ENCODE measurements around the gene CALD1. TPM values are rescaled to one million over a fixed set of nuclear protein-coding genes. Genes with fewer than 3 reads are reported as not detected.

Gene CALD1
- total and polyA plus RNA-seq, 7 donors: 34.7 to 2,150 (median 1,069) TPM

DNA sequence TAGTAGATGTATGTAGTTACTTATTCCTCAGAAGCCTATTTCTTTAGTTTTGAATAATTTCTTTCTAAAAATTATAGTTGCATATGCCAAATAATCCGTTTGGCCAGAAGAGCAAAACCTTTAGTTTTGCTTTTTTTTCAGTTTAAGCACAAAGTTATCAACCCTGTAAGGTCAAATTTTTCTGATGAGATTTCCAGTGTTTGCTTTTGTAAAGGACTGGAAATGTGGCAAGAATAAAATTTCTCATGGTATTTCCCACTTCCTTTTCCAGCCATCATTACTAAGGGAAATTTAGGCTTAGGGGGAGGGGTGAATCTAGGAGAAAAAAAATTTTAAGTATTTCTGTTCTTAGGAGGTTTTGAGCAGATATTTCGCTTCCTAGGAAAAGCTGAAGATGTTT, 7.6 kb downstream of the CALD1 start:
- no peak for DNase-seq
- no peaks in the 10 kb centered on the region for H3K9me3 ChIP-seq
- intact Hi-C loops (cut with DNase I): no loop called here
- H3K27me3 ChIP-seq: no peaks in the 10 kb centered on the region
- 48 to 63% methylated on average over 2 of the region's 2 CpGs for WGBS, 2 donors
- TF ChIP-seq EP300 (IDR thresholded peaks at IDR 0.05) (no peak), POLR2A (IDR thresholded peaks at IDR 0.05) (no peak), POLR2AphosphoS5 (IDR thresholded peaks at IDR 0.05) (no peak)
- TF ChIP-seq, protein P1, sequence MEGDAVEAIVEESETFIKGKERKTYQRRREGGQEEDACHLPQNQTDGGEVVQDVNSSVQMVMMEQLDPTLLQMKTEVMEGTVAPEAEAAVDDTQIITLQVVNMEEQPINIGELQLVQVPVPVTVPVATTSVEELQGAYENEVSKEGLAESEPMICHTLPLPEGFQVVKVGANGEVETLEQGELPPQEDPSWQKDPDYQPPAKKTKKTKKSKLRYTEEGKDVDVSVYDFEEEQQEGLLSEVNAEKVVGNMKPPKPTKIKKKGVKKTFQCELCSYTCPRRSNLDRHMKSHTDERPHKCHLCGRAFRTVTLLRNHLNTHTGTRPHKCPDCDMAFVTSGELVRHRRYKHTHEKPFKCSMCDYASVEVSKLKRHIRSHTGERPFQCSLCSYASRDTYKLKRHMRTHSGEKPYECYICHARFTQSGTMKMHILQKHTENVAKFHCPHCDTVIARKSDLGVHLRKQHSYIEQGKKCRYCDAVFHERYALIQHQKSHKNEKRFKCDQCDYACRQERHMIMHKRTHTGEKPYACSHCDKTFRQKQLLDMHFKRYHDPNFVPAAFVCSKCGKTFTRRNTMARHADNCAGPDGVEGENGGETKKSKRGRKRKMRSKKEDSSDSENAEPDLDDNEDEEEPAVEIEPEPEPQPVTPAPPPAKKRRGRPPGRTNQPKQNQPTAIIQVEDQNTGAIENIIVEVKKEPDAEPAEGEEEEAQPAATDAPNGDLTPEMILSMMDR (IDR thresholded peaks at IDR 0.05): no peak
- peaks cover 0 to 91% (median 73%) of the 10 kb centered on the region in 4 donors for H3K4me1 ChIP-seq
- H3K36me3 ChIP-seq: peaks cover 0 to 7% (median 0%) of the 10 kb centered on the region in 4 donors
- H3K27ac ChIP-seq: peak overlapping the region; percentile 91 to 94 (median 93)
- peak overlapping the region in 2 of 4 donors; percentile 65 to 66 for H3K4me3 ChIP-seq

DNA sequence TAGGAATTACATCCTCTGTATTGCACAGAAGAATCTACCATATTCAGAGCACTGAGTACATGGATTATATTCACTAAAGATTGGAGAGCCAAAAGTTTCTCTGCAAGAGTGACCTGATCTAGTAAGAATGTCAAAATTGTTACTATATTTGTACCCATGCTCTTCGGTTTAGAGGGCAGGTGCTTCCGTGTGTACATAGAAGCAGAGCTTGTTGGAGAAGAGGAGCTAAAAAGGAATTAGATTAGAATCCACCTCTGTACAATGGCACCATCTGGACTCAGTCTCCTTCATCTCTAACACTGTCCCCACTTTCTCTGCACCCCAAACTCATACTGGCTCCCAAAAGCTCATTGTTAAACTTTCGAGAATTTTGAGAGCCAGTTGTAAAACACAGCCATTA, 8.3 kb downstream of the CALD1 start:
- H3K27ac ChIP-seq: peak overlapping the region; percentile 91 to 94 (median 93)
- intact Hi-C loops (cut with DNase I): no loop called here
- peaks cover 0 to 92% (median 80%) of the 10 kb centered on the region in 4 donors for H3K4me1 ChIP-seq
- TF ChIP-seq POLR2AphosphoS5 (IDR thresholded peaks at IDR 0.05) (peak in 1 of 4 donors; percentile 21), POLR2A (IDR thresholded peaks at IDR 0.05) (no peak)
- no peaks in the 10 kb centered on the region for H3K9me3 ChIP-seq
- H3K36me3 ChIP-seq: peaks cover 0 to 6% (median 0%) of the 10 kb centered on the region in 4 donors
- DNase-seq: no peak
- 54 to 69% methylated on average over 3 of the region's 3 CpGs for WGBS, 2 donors
- H3K27me3 ChIP-seq: no peaks in the 10 kb centered on the region
- peak overlapping the region in 2 of 4 donors; percentile 65 to 66 for H3K4me3 ChIP-seq

DNA sequence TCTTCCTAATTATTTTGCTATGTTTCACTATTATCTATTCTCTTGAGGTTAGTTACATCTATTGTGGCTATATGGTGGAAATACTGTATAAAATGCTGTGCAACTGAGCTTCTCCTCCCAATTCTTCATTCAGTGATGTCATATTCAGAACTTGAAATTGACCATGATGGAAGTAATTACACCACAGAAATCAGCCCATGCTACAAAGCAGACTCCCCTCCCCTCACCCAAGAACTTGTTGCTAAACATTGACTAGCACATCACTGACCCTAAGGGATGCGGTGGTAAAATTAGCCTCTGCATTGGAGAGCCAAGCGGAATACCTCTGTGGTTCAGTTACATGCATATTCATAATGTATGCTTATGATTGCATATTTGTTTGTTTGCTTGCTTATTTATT, 8.8 kb downstream of the CALD1 start:
- peak overlapping the region; percentile 91 to 94 (median 93) for H3K27ac ChIP-seq
- TF ChIP-seq, protein P1 (IDR thresholded peaks at IDR 0.05): no peak
- TF ChIP-seq EP300 (IDR thresholded peaks at IDR 0.05) (no peak), POLR2AphosphoS5 (IDR thresholded peaks at IDR 0.05) (peak in 1 of 4 donors; percentile 24), POLR2A (IDR thresholded peaks at IDR 0.05) (no peak)
- WGBS, 2 donors: 90 to 96% methylated on average over 2 of the region's 2 CpGs
- intact Hi-C loops (cut with DNase I): no loop called here
- peak overlapping the region in 1 of 4 donors; percentile 66 for H3K4me3 ChIP-seq
- H3K27me3 ChIP-seq: no peaks in the 10 kb centered on the region
- H3K36me3 ChIP-seq: peaks cover 0 to 1% (median 0%) of the 10 kb centered on the region in 4 donors
- DNase-seq: no peak
- H3K4me1 ChIP-seq: peaks cover 0 to 96% (median 84%) of the 10 kb centered on the region in 4 donors
- H3K9me3 ChIP-seq: no peaks in the 10 kb centered on the region

DNA sequence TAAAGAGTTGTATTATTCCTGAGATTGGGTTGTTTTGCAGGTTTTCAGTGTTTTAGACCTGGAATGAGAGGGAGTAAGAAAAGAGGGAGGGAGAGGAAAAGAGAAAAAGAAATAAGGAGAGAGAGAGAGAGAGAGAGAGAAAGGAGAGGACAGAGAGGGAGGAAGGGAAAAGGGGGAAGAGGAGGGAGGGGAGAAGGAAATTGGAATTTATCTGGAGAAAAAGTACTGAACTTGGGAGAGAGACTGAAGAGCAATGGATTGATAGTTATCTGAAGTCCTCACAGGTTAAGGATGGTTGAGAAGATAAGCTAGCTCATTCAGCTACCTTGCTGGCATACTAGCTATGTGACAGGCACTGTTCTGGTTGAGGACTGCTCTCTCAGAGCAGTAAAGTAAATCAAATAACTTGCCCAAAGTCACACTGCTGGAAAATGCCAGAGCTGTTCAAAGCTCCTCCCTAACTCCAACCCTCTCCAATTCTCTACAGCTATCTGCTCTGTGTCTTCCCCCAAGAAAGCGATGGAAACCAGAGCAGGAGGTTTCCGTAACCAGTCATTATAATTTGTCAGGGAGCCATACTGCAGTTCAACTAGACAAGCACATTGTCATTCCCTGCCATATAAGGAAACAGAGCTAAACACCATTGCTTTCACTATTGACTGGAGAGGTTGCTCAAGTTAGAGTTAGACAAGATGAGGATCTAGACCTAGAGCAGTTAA, 10.7 kb downstream of the CALD1 start:
- Histone ChIP-seq H3K27ac (peak overlapping the region; percentile 91 to 94 (median 93)), H3K4me3 (peak overlapping the region in 2 of 4 donors; percentile 7 to 24), H3K4me1 (peaks cover 0 to 96% (median 82%) of the 10 kb centered on the region in 4 donors), H3K27me3 (no peaks in the 10 kb centered on the region), H3K36me3 (peaks cover 0 to 5% (median 0%) of the 10 kb centered on the region in 4 donors), H3K9me3 (no peaks in the 10 kb centered on the region)
- TF ChIP-seq EP300 (IDR thresholded peaks at IDR 0.05): peak; percentile 82 to 97 (median 97)
- peak; percentile 94 to 98 (median 98) for TF ChIP-seq POLR2AphosphoS5 (IDR thresholded peaks at IDR 0.05)
- TF ChIP-seq, protein P1 (IDR thresholded peaks at IDR 0.05): no peak
- TF ChIP-seq POLR2A (IDR thresholded peaks at IDR 0.05): no peak
- DNase-seq: peak; percentile 87
- intact Hi-C loops (cut with DNase I): loop anchor here (5.0 kb wide), 1 partner anchor 37 kb away; no protein-coding TSS in a partner anchor
- WGBS, 2 donors: 68 to 71% methylated on average over 2 of the region's 2 CpGs

DNA sequence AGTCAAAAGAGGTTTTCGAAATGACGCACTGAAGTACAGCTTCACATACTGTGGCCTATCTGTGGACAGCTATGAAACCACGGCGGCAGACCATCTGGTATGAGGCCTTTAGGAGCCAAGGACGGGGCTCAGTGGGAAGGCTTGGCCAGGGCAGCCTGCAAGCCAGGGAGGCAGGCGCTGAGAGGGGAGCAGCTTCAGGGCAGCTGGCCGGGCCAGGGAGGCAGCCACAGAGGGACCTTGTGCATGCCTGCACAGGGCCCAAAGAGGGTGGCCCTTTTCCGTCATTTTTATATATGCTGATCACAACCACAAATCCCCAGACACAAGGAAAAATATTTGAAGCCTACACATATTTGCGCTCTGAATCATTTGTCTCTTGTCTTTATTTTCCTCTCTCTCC, 13.5 kb downstream of the CALD1 start:
- no peak for DNase-seq
- WGBS, 2 donors: 89 to 91% methylated on average over 9 of the region's 9 CpGs
- H3K4me1 ChIP-seq: peaks cover 0 to 96% (median 83%) of the 10 kb centered on the region in 4 donors
- H3K27me3 ChIP-seq: no peaks in the 10 kb centered on the region
- H3K9me3 ChIP-seq: no peaks in the 10 kb centered on the region
- peaks cover 0 to 23% (median 3%) of the 10 kb centered on the region in 4 donors for H3K36me3 ChIP-seq
- peak overlapping the region; percentile 91 to 94 (median 93) for H3K27ac ChIP-seq
- TF ChIP-seq POLR2AphosphoS5 (IDR thresholded peaks at IDR 0.05): peak in 3 of 4 donors; percentile 36 to 43 (median 41)
- TF ChIP-seq POLR2A (IDR thresholded peaks at IDR 0.05): no peak
- H3K4me3 ChIP-seq: no peak overlapping the region
- intact Hi-C loops (cut with DNase I): loop anchor here (5.0 kb wide), 1 partner anchor 34 kb away; no protein-coding TSS in a partner anchor
